H1 (cell line): ENCODE results near the gene LPGAT1. TPM values are rescaled to one million over a fixed set of nuclear protein-coding genes. Genes with fewer than 3 reads are reported as not detected.

Source experiments
- CTCF ChIA-PET: fragments of 300-600 bp; sonication (Branson Sonifier 250); formaldehyde crosslinking; loops from one replicate; lab custom pipeline; 2021; ENCODE audit not compliant: partially characterized antibody; lab: Charles Lee
- POLR2A ChIA-PET: fragments of 300-600 bp; sonication (Branson Sonifier 250); formaldehyde crosslinking; loops from one replicate; lab custom pipeline; 2021; ENCODE audit warnings: inconsistent platforms; ENCODE audit not compliant: partially characterized antibody; lab: Charles Lee
- DNase-seq, 2 experiments: peaks; one replicate each; pipeline versions ENCODE4 v3.0.0 to v3.0.0-alpha.2; 2010 to 2022; ENCODE audit warnings: low spot score in 2 of 2, low read depth in 1 of 2, mixed read lengths in 1 of 2
- FAIRE-seq: peaks from 2 replicates; lab custom pipeline; 2011; peaks lifted over from hg19 to GRCh38; lab: Jason Lieb, UNC
- H2AFZ ChIP-seq: 2 replicates; pipeline ENCODE4 v1.8.1; 2012; ENCODE audit warnings: low read length, inconsistent platforms
- H2AK5ac ChIP-seq: 2 replicates; pipeline ENCODE4 v1.6.1; 2013; ENCODE audit warnings: low read depth, low read length
- H2BK120ac ChIP-seq: replicated peaks from 2 replicates; pipeline ENCODE3; 2013; ENCODE audit warnings: low read depth, low read length, inconsistent platforms
- H2BK12ac ChIP-seq: 2 replicates; pipeline ENCODE4 v1.6.1; 2013; ENCODE audit warnings: low read depth, low read length
- H2BK15ac ChIP-seq: 2 replicates; pipeline ENCODE4 v1.6.1; 2013; ENCODE audit warnings: low read length
- H2BK20ac ChIP-seq: 2 replicates; pipeline ENCODE4 v1.6.1; 2013; ENCODE audit warnings: low read length
- H2BK5ac ChIP-seq: 2 replicates; pipeline ENCODE4 v1.6.1; 2013; ENCODE audit warnings: low read depth, low read length
- H3K14ac ChIP-seq: 2 replicates; pipeline ENCODE4 v1.6.1; 2013; ENCODE audit warnings: inconsistent platforms; ENCODE audit not compliant: insufficient read length
- H3K18ac ChIP-seq: 2 replicates; pipeline ENCODE4 v1.6.1; 2013; ENCODE audit warnings: low read length; ENCODE audit errors: extremely low read depth
- H3K23ac ChIP-seq: 2 replicates; pipeline ENCODE4 v1.6.1; 2013; ENCODE audit warnings: inconsistent platforms; ENCODE audit not compliant: insufficient read length
- H3K23me2 ChIP-seq: 2 replicates; pipeline ENCODE4 v1.6.1; 2013; ENCODE audit warnings: low read depth, low read length
- H3K27ac ChIP-seq: 2 replicates; pipeline ENCODE4 v1.6.1; 2011; ENCODE audit warnings: low read depth, low read length, inconsistent platforms
- H3K27me3 ChIP-seq, 4 experiments: replicated peaks in 1 of 4; 1 replicate in 1 of 4; 2 replicates in 3 of 4; pipeline versions ENCODE4 v1.6.1 to v1.8.1; 2011 to 2013; ENCODE audit warnings: low read length in 3 of 4, mild to moderate bottlenecking in 3 of 4, inconsistent platforms in 2 of 4, mixed read lengths in 2 of 4, moderate library complexity in 1 of 4; ENCODE audit not compliant: control insufficient read depth in 3 of 4, insufficient read depth in 3 of 4; ENCODE audit errors: extremely low read depth in 1 of 4
- H3K36me3 ChIP-seq, 4 experiments: 2 replicates each; pipeline versions ENCODE4 v1.6.1 to v1.8.1; 2011 to 2013; ENCODE audit warnings: mild to moderate bottlenecking in 4 of 4, low read length in 3 of 4, moderate library complexity in 2 of 4, control low read depth in 1 of 4, inconsistent platforms in 1 of 4; ENCODE audit not compliant: insufficient read depth in 4 of 4, control insufficient read depth in 2 of 4
- H3K4ac ChIP-seq: replicated peaks from 2 replicates; pipeline ENCODE3; 2013; ENCODE audit warnings: low read length, low read depth, mixed read lengths, inconsistent platforms; ENCODE audit not compliant: insufficient read length
- H3K4me1 ChIP-seq, 4 experiments: replicated peaks in 1 of 4; 1 replicate in 1 of 4; 2 replicates in 3 of 4; pipeline versions ENCODE4 v1.6.1 to v1.8.1; 2011 to 2013; ENCODE audit warnings: low read length in 3 of 4, inconsistent platforms in 2 of 4, mixed read lengths in 1 of 4; ENCODE audit not compliant: insufficient read depth in 4 of 4, control insufficient read depth in 3 of 4
- H3K4me2 ChIP-seq, 2 experiments: 2 replicates each; pipeline versions ENCODE4 v1.6.1 to v1.8.1; 2011 to 2013; ENCODE audit warnings: low read depth in 2 of 2, low read length in 2 of 2, control low read depth in 1 of 2, inconsistent platforms in 1 of 2, mild to moderate bottlenecking in 1 of 2; ENCODE audit not compliant: insufficient read depth in 1 of 2
- H3K4me3 ChIP-seq, 4 experiments: fragments of 200-600, 300-600 bp in 1 of 4; sonication (generic), shearing (Covaris generic), sonication (Bioruptor Twin) in 1 of 4; 2 replicates each; pipeline versions ENCODE4 v1.5.1 to v1.8.1; 2011 to 2016; ENCODE audit warnings: low read length in 4 of 4, low read depth in 3 of 4, control low read depth in 2 of 4, inconsistent platforms in 2 of 4, mild to moderate bottlenecking in 2 of 4, mixed read lengths in 1 of 4, moderate library complexity in 1 of 4; ENCODE audit not compliant: insufficient read depth in 2 of 4; ENCODE audit errors: extremely low read depth in 1 of 4
- H3K56ac ChIP-seq: replicated peaks from 2 replicates; pipeline ENCODE3; 2013; ENCODE audit warnings: low read depth, mild to moderate bottlenecking, mixed read lengths, low read length, inconsistent platforms; ENCODE audit not compliant: insufficient read length
- H3K79me1 ChIP-seq: 2 replicates; pipeline ENCODE4 v1.6.1; 2013; ENCODE audit warnings: low read depth, low read length, control low read depth
- H3K79me2 ChIP-seq, 2 experiments: 2 replicates each; pipeline versions ENCODE4 v1.6.1 to v1.8.1; 2012 to 2013; ENCODE audit warnings: low read length in 2 of 2, mild to moderate bottlenecking in 2 of 2, inconsistent platforms in 1 of 2; ENCODE audit not compliant: insufficient read depth in 2 of 2, control insufficient read depth in 1 of 2
- H3K9ac ChIP-seq, 4 experiments: replicated peaks in 1 of 4; 1 replicate in 1 of 4; 2 replicates in 3 of 4; pipeline versions ENCODE4 v1.6.1 to v1.8.1; 2011 to 2013; ENCODE audit warnings: low read depth in 3 of 4, low read length in 3 of 4, control low read depth in 2 of 4, mild to moderate bottlenecking in 2 of 4, moderate library complexity in 2 of 4, inconsistent platforms in 1 of 4; ENCODE audit errors: extremely low read depth in 1 of 4
- H3K9me3 ChIP-seq, 2 experiments: 2 replicates each; pipeline versions ENCODE4 v1.6.1 to v1.8.1; 2012 to 2013; ENCODE audit warnings: mild to moderate bottlenecking in 2 of 2, moderate library complexity in 2 of 2, control low read depth in 1 of 2, inconsistent platforms in 1 of 2, low read depth in 1 of 2, low read length in 1 of 2, mixed read lengths in 1 of 2; ENCODE audit not compliant: insufficient read depth in 2 of 2
- H4K20me1 ChIP-seq, 2 experiments: replicated peaks in 1 of 2; 2 replicates each; pipeline versions ENCODE3 to v1.8.1; 2011 to 2013; ENCODE audit warnings: inconsistent platforms in 2 of 2, low read length in 2 of 2, mild to moderate bottlenecking in 1 of 2; ENCODE audit not compliant: insufficient read depth in 2 of 2, control insufficient read depth in 1 of 2
- H4K5ac ChIP-seq: 2 replicates; pipeline ENCODE4 v1.6.1; 2013; ENCODE audit warnings: low read length, low read depth, mixed read lengths, inconsistent platforms; ENCODE audit not compliant: insufficient read length
- H4K8ac ChIP-seq: 2 replicates; pipeline ENCODE4 v1.8.0; 2013; ENCODE audit warnings: mild to moderate bottlenecking, moderate library complexity, low read length, inconsistent platforms; ENCODE audit not compliant: insufficient read depth; ENCODE audit errors: extremely low read depth
- H4K91ac ChIP-seq: replicated peaks from 2 replicates; pipeline ENCODE3; 2013; ENCODE audit warnings: low read length, mixed read lengths, inconsistent platforms; ENCODE audit not compliant: insufficient read length
- BCL11A ChIP-seq, 2 experiments: IDR thresholded peaks; one replicate each; pipeline ENCODE4 v1.6.1; 2011; ENCODE audit warnings: low read depth in 2 of 2, low read length in 2 of 2, mild to moderate bottlenecking in 2 of 2
- CTBP2 ChIP-seq: IDR thresholded peaks from 2 replicates; pipeline ENCODE4 v1.7.0; 2011; ENCODE audit warnings: borderline replicate concordance, mild to moderate bottlenecking, moderate library complexity, mixed read lengths, low read length; ENCODE audit not compliant: insufficient read depth, insufficient read length
- GABPA ChIP-seq: IDR thresholded peaks from 2 replicates; pipeline ENCODE4 v1.6.1; 2011; ENCODE audit warnings: mild to moderate bottlenecking, low read length, moderate library complexity, borderline replicate concordance; ENCODE audit not compliant: insufficient read depth
- HDAC2 ChIP-seq, 2 experiments: fragments of 300-600 bp in 1 of 2; sonication (generic) in 1 of 2; IDR thresholded peaks; 2 replicates each; pipeline ENCODE4 v1.6.1; 2011 to 2012; ENCODE audit warnings: low read depth in 2 of 2, low read length in 2 of 2, mild to moderate bottlenecking in 2 of 2, moderate library complexity in 2 of 2, borderline replicate concordance in 1 of 2, inconsistent platforms in 1 of 2
- HDAC6 ChIP-seq: IDR thresholded peaks from one replicate; pipeline ENCODE4 v1.7.1; 2012; ENCODE audit warnings: low read depth, mild to moderate bottlenecking, inconsistent platforms, low read length, moderate library complexity
- JUN ChIP-seq: IDR thresholded peaks from 2 replicates; pipeline ENCODE4 v1.6.1; 2011; ENCODE audit warnings: low read depth, mild to moderate bottlenecking, improper control_type of control experiment, low read length
- RNF2 ChIP-seq: fragments of 200-900, 300-1000 bp; sonication (generic); IDR thresholded peaks from 2 replicates; pipeline ENCODE4 v1.7.1; 2016; ENCODE audit warnings: borderline replicate concordance, low read depth, mild to moderate bottlenecking, antibody characterized with exemption, low read length; ENCODE audit not compliant: poor library complexity, severe bottlenecking; ENCODE audit errors: missing control alignments
- SAP30 ChIP-seq: fragments of 300-600 bp; sonication (generic); IDR thresholded peaks from 2 replicates; pipeline ENCODE4 v1.7.1; 2012; ENCODE audit warnings: low read length, moderate library complexity, mild to moderate bottlenecking, inconsistent platforms; ENCODE audit not compliant: insufficient read depth, insufficient replicate concordance
- TAF1 ChIP-seq: IDR thresholded peaks from 2 replicates; pipeline ENCODE4 v1.6.1; 2011; ENCODE audit warnings: mild to moderate bottlenecking, low read depth, low read length
- TCF12 ChIP-seq: IDR thresholded peaks from 2 replicates; pipeline ENCODE4 v1.6.1; 2011; ENCODE audit warnings: low read depth, mild to moderate bottlenecking, low read length
- YY1 ChIP-seq: IDR thresholded peaks from 2 replicates; pipeline ENCODE4 v1.6.1; 2011; ENCODE audit warnings: low read depth, mild to moderate bottlenecking, low read length
- ZNF274 ChIP-seq: IDR thresholded peaks from 2 replicates; pipeline ENCODE4 v1.7.0; 2012; ENCODE audit warnings: low read length, borderline replicate concordance; ENCODE audit errors: extremely low read depth
- WGBS, 2 experiments: shearing (Covaris generic) in 1 of 2; methylation state at CpG; one replicate each; pipeline versions ENCODE4 v1.1.6 to v1.1.7; 2013 to 2015; ENCODE audit warnings: low lambda C conversion rate in 2 of 2, mixed read lengths in 2 of 2, inconsistent platforms in 1 of 2, low coverage in 1 of 2, missing lambda C conversion rate in 1 of 2; ENCODE audit not compliant: insufficient replicate concordance in 2 of 2, insufficient coverage in 1 of 2, insufficient read length in 1 of 2; ENCODE audit errors: extremely low coverage in 1 of 2, missing lambda C conversion rate in 1 of 2; 5-methylcytosine and 5-hydroxymethylcytosine counted together
- polyA plus RNA-seq, 7 experiments: library from polyadenylated mRNA; depleted of rRNA in 3 of 7; stranded (reverse) in 5 of 7; unstranded in 2 of 7; fragments of >200 nt in 5 of 7; fragments of 200-250 nt in 2 of 7; gene quantifications; 1 replicate in 5 of 7; 2 replicates in 1 of 7; 4 replicates in 1 of 7; pipeline versions ENCODE4 v1.2.1 to v1.2.3, GENCODE V29; 2011 to 2013; ENCODE audit warnings: missing spikeins in 2 of 7, mixed read lengths in 2 of 7
- total RNA-seq: library from RNA; stranded (reverse); fragmentation: NEBNext Ultra II Directional; extraction: Animal tissue kit (Norgen Biotek cat#: 25700); gene quantifications from 2 replicates; pipeline ENCODE4 v1.2.1, GENCODE V29; 2021

LPGAT1 gene
- total and polyA plus RNA-seq, 2 of the 8 experiments (the other 6 are each of a cell fraction or from before 2014, with no cell fraction given) = 2.3 to 13.5 TPM

- no peak overlapping the region for H3K23ac ChIP-seq
Observed at GRCh38 chr1:211811126-211811525, 19.4 kb downstream of the LPGAT1 start.

More at GRCh38 chr1:211811126-211811525, 19.4 kb downstream of the LPGAT1 start:
- Histone ChIP-seq H2AK5ac (no peak overlapping the region), H3K4me2 (no peak overlapping the region), H3K56ac (no peak overlapping the region), H3K27me3 (no peaks in the 10 kb centered on the region), H2BK20ac (no peak overlapping the region), H3K23me2 (no peaks in the 10 kb centered on the region), H2BK5ac (no peak overlapping the region), H3K9ac (no peak overlapping the region), H3K9me3 (no peaks in the 10 kb centered on the region), H3K4me3 (no peak overlapping the region), H2BK12ac (no peak overlapping the region), H3K14ac (no peak overlapping the region), H2BK120ac (no peak overlapping the region), H3K27ac (no peak overlapping the region), H2BK15ac (no peak overlapping the region), H3K4ac (no peak overlapping the region), H4K20me1 (no peaks in the 10 kb centered on the region), H3K18ac (no peak overlapping the region), H3K79me2 (no peaks in the 10 kb centered on the region), H3K79me1 (no peaks in the 10 kb centered on the region), H4K8ac (no peak overlapping the region), H3K36me3 (no peaks in the 10 kb centered on the region), H4K91ac (no peak overlapping the region), H3K4me1 (no peaks in the 10 kb centered on the region), H2AFZ (no peak overlapping the region), H4K5ac (no peak overlapping the region)
- DNase-seq = no peak
- ChIA-PET CTCF (interaction anchor here (0.8 to 1.4 kb wide), 2 partner anchors 15 to 112 kb away, joined by 3 to 4 read pairs; no protein-coding TSS in a partner anchor), POLR2A (interaction anchor here (0.6 kb wide), 1 partner anchor 83 kb away, joined by 3 read pairs; no protein-coding TSS in a partner anchor)
- 80% methylated on average over 3 of the region's 3 CpGs; no CpG with 5 or more reads in 1 of the 2 experiments for WGBS, 2 experiments
- FAIRE-seq = no peak
- TF ChIP-seq JUN = no peak
- TF ChIP-seq HDAC2 (IDR thresholded peaks at IDR 0.05; ENCODE audit: borderline replicate concordance in 1 of 2, low read depth in 2 of 2, low read length in 2 of 2) = no peak
- no peak for TF ChIP-seq YY1
- no peak for TF ChIP-seq TAF1
- no peak for TF ChIP-seq HDAC6
- no peak for TF ChIP-seq SAP30
- no peak for TF ChIP-seq RNF2
- no peak for TF ChIP-seq BCL11A (IDR thresholded peaks at IDR 0.05; ENCODE audit: low read depth in 2 of 2, low read length in 2 of 2)
- no peak for TF ChIP-seq GABPA
- no peak for TF ChIP-seq CTBP2
- TF ChIP-seq ZNF274 = no peak
- TF ChIP-seq TCF12 = no peak
